GM12875 (cell line): ENCODE results near the gene PPFIBP2.

Experiments
- H3K4me3 ChIP-seq: one replicate; pipeline ENCODE4 v1.5.1; 2011; ENCODE audit warnings: low read depth, low read length, control low read depth
- TF ChIP-seq, protein P1 (sequence below): IDR thresholded peaks from 2 replicates; pipeline ENCODE4 v1.5.1; 2011; ENCODE audit warnings: low read depth, mild to moderate bottlenecking, control low read depth, inconsistent platforms, low read length, moderate library complexity, borderline replicate concordance; ENCODE audit not compliant: insufficient read depth

Gene PPFIBP2

GRCh38 chr11:7498193-7498592 lies 15.6 kb upstream of the PPFIBP2 start:
- TF ChIP-seq, protein P1, sequence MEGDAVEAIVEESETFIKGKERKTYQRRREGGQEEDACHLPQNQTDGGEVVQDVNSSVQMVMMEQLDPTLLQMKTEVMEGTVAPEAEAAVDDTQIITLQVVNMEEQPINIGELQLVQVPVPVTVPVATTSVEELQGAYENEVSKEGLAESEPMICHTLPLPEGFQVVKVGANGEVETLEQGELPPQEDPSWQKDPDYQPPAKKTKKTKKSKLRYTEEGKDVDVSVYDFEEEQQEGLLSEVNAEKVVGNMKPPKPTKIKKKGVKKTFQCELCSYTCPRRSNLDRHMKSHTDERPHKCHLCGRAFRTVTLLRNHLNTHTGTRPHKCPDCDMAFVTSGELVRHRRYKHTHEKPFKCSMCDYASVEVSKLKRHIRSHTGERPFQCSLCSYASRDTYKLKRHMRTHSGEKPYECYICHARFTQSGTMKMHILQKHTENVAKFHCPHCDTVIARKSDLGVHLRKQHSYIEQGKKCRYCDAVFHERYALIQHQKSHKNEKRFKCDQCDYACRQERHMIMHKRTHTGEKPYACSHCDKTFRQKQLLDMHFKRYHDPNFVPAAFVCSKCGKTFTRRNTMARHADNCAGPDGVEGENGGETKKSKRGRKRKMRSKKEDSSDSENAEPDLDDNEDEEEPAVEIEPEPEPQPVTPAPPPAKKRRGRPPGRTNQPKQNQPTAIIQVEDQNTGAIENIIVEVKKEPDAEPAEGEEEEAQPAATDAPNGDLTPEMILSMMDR = no peak
- no peak overlapping the region for H3K4me3 ChIP-seq

DNA sequence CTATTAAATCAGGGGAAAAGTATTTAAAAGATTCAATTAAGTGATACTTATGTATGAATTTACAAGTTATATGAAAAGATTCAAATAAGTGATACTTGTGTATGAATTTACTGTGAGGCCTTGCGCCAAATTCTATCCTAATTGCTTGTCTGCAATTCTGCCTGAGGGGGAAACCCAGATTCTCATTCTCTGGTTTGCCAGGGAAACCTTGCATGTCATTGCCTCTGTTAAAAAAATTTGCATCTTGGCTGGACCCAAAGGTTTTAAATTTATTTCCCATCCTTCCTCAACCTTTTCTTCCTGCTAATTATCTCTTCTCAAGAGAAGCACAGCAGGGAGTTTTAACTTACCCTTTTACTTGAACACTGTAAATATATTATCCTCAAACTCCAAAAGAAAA lies 14.7 kb upstream of the PPFIBP2 start:
- TF ChIP-seq, protein P1 = no peak

DNA sequence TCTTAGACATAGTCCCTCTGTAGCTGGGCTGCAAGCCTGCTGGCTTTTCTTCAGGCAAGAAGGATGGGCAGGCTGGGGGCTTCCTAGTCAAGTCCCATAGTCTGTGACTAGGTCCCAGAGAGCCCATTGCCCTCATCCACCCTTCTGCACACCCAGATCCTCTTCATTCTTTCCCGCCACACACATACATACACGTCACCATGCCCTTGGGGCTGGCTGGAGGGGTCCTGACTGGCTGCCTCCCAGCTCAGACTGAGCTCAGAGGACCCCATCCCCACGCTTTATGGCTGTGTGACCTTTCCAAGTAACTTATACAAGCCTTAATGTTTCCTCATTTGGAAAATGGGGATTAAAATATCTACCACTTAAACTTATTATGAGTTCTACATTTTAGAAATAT lies 13.5 kb upstream of the PPFIBP2 start:
- TF ChIP-seq, protein P1 = no peak
- H3K4me3 ChIP-seq = no peak overlapping the region

More for the DNA sequence above, 14.7 kb upstream of the PPFIBP2 start:
- no peak overlapping the region for H3K4me3 ChIP-seq

DNA sequence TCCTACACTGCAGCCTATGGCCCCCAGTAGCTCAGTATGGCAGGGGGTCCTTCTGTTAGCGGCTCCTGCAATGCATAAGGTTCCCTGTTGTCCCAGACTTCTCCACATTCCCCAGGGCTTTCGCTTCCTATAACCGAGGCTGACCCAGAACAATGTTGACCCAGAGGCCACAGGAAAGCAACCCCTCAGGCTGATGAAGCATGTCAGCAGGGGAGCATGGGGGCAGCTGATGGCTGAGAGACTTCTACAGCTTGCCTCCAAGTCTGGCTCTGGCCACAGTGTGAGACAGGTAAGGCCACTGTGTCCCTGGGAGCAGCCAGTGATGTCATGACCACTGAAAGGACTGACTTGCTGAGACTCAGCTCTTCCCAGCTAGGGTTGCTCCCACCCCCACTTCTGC lies 12.5 kb upstream of the PPFIBP2 start:
- TF ChIP-seq, protein P1 = no peak
- H3K4me3 ChIP-seq = no peak overlapping the region

DNA sequence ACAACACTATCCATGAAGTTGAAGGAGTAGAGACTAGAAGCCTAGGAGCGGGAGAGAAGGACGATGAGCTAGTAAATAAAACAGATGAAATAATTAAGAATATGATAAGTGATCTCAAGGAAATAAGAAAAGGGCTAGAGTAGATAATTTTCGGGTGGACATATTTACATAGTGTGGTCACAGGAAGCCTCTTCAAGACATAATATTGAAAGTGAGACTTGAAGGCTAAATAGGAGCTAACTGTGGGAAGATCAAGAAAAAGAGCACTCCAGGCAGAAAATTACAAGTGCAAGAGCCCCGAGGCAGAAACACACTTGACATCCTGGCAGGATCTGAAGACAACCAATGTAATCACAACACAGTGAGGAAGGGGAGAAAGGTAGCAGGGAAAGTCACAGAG lies 11.9 kb upstream of the PPFIBP2 start:
- H3K4me3 ChIP-seq = no peak overlapping the region
- TF ChIP-seq, protein P1 = no peak

- TF ChIP-seq, protein P1 = no peak
- H3K4me3 ChIP-seq = no peak overlapping the region
These were observed 7.6 kb upstream of the PPFIBP2 start for GRCh38 chr11:7506243-7506642.

GRCh38 chr11:7508087-7508486 lies 5.7 kb upstream of the PPFIBP2 start:
- no peak overlapping the region for H3K4me3 ChIP-seq
- TF ChIP-seq, protein P1 = no peak
